ENCODE results near the gene CLCN6.

DNA sequence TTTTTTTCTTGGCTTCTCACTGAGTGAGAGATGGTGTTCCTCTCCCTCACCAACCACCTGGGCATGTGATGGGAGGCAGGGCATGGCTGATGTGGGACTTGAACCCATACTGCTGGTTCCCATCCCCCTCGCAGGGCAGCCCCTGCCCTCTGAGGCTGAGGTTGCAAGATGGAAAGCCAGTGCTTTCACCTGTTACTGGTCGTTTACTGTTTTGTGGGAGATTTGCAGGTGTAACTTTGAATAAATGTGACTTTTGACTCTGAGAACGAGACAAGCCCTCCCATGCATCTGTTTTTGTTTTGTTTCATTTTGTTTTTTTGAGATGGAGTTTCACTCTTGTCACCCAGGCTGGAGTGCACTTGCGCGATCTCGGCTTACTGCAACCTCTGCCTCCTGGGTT is 22.4 kb upstream of the CLCN6 start:
- no peak for TF ChIP-seq POLR2AphosphoS5 (IDR thresholded peaks at IDR 0.05)
- TF ChIP-seq EZH2 (IDR thresholded peaks at IDR 0.05; ENCODE audit: borderline replicate concordance, insufficient read depth, low read length, poor library complexity, severe bottlenecking) = no peak
- TF ChIP-seq, protein P1, sequence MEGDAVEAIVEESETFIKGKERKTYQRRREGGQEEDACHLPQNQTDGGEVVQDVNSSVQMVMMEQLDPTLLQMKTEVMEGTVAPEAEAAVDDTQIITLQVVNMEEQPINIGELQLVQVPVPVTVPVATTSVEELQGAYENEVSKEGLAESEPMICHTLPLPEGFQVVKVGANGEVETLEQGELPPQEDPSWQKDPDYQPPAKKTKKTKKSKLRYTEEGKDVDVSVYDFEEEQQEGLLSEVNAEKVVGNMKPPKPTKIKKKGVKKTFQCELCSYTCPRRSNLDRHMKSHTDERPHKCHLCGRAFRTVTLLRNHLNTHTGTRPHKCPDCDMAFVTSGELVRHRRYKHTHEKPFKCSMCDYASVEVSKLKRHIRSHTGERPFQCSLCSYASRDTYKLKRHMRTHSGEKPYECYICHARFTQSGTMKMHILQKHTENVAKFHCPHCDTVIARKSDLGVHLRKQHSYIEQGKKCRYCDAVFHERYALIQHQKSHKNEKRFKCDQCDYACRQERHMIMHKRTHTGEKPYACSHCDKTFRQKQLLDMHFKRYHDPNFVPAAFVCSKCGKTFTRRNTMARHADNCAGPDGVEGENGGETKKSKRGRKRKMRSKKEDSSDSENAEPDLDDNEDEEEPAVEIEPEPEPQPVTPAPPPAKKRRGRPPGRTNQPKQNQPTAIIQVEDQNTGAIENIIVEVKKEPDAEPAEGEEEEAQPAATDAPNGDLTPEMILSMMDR (IDR thresholded peaks at IDR 0.05; ENCODE audit: poor library complexity, severe bottlenecking) = no peak
- no peak for TF ChIP-seq EP300 (conservative IDR thresholded peaks at IDR 0.05; ENCODE audit: poor library complexity, severe bottlenecking)
- no peak for TF ChIP-seq TAF1 (IDR thresholded peaks at IDR 0.05; ENCODE audit: low read depth)
- TF ChIP-seq, protein P2, sequence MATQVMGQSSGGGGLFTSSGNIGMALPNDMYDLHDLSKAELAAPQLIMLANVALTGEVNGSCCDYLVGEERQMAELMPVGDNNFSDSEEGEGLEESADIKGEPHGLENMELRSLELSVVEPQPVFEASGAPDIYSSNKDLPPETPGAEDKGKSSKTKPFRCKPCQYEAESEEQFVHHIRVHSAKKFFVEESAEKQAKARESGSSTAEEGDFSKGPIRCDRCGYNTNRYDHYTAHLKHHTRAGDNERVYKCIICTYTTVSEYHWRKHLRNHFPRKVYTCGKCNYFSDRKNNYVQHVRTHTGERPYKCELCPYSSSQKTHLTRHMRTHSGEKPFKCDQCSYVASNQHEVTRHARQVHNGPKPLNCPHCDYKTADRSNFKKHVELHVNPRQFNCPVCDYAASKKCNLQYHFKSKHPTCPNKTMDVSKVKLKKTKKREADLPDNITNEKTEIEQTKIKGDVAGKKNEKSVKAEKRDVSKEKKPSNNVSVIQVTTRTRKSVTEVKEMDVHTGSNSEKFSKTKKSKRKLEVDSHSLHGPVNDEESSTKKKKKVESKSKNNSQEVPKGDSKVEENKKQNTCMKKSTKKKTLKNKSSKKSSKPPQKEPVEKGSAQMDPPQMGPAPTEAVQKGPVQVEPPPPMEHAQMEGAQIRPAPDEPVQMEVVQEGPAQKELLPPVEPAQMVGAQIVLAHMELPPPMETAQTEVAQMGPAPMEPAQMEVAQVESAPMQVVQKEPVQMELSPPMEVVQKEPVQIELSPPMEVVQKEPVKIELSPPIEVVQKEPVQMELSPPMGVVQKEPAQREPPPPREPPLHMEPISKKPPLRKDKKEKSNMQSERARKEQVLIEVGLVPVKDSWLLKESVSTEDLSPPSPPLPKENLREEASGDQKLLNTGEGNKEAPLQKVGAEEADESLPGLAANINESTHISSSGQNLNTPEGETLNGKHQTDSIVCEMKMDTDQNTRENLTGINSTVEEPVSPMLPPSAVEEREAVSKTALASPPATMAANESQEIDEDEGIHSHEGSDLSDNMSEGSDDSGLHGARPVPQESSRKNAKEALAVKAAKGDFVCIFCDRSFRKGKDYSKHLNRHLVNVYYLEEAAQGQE (IDR thresholded peaks at IDR 0.05; ENCODE audit: borderline replicate concordance) = no peak
- TF ChIP-seq RAD21 (conservative IDR thresholded peaks at IDR 0.05) = no peak
